Measurements from ENCODE around the gene BEST4. TPM values are rescaled to one million over a fixed set of nuclear protein-coding genes. Genes with fewer than 3 reads are reported as not detected.

BEST4 gene
- total and polyA plus RNA-seq, 10 donors, result 0.16 to 0.89 (median 0.40) TPM; not detected in 3

DNA sequence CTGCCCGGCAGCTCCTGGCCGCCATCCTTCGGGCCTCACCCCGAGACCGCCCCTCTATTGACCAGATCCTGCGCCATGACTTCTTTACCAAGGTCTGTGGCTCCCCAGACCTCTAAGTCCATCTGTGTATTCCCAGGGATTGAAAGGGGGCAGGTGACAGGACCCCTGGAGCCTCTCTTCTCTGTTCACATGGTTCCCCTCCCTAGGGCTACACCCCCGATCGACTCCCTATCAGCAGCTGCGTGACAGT is 15.0 kb upstream of the BEST4 start:
- peaks cover 0 to 51% (median 39%) of the 10 kb centered on the region in 6 donors for H3K36me3 ChIP-seq
- no peak for DNase-seq
- TF ChIP-seq POLR2A (IDR thresholded peaks at IDR 0.05), result no peak
- no peak for TF ChIP-seq POLR2AphosphoS5 (IDR thresholded peaks at IDR 0.05)
- TF ChIP-seq, protein P1, sequence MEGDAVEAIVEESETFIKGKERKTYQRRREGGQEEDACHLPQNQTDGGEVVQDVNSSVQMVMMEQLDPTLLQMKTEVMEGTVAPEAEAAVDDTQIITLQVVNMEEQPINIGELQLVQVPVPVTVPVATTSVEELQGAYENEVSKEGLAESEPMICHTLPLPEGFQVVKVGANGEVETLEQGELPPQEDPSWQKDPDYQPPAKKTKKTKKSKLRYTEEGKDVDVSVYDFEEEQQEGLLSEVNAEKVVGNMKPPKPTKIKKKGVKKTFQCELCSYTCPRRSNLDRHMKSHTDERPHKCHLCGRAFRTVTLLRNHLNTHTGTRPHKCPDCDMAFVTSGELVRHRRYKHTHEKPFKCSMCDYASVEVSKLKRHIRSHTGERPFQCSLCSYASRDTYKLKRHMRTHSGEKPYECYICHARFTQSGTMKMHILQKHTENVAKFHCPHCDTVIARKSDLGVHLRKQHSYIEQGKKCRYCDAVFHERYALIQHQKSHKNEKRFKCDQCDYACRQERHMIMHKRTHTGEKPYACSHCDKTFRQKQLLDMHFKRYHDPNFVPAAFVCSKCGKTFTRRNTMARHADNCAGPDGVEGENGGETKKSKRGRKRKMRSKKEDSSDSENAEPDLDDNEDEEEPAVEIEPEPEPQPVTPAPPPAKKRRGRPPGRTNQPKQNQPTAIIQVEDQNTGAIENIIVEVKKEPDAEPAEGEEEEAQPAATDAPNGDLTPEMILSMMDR (IDR thresholded peaks at IDR 0.05 in 8 of 11, conservative IDR thresholded peaks at IDR 0.05 in 3 of 11), result no peak
- H3K9me3 ChIP-seq, result no peaks in the 10 kb centered on the region
- H3K4me1 ChIP-seq, result peaks cover 29 to 87% (median 64%) of the 10 kb centered on the region in 6 donors
- intact Hi-C loops (cut with DNase I; ENCODE audit: low total_unique reads), result no loop called here
- no peaks in the 10 kb centered on the region for H3K27me3 ChIP-seq (replicated peaks in 1 of 7)
- H3K4me3 ChIP-seq, result peak overlapping the region in 1 of 8 donors; percentile 87
- H3K27ac ChIP-seq, result peak overlapping the region in 5 of 8 donors; percentile 47 to 98 (median 95)
- WGBS, 5 donors, result 91 to 96% (median 95%) methylated on average over 9 of the region's 9 CpGs

- TF ChIP-seq POLR2A (IDR thresholded peaks at IDR 0.05) (no peak), POLR2AphosphoS5 (IDR thresholded peaks at IDR 0.05) (peak in 1 of 3 donors; percentile 10)
- TF ChIP-seq, protein P1 (IDR thresholded peaks at IDR 0.05 in 8 of 11, conservative IDR thresholded peaks at IDR 0.05 in 3 of 11), result no peak
- intact Hi-C loops (cut with DNase I; ENCODE audit: low total_unique reads), result no loop called here
- H3K9me3 ChIP-seq, result no peaks in the 10 kb centered on the region
- 82 to 94% (median 83%) methylated on average over 8 to 13 of the region's 13 CpGs for WGBS, 5 donors
- no peaks in the 10 kb centered on the region for H3K27me3 ChIP-seq (replicated peaks in 1 of 7)
- peaks cover 0 to 51% (median 39%) of the 10 kb centered on the region in 6 donors for H3K36me3 ChIP-seq
- H3K4me3 ChIP-seq, result peak overlapping the region in 4 of 8 donors; percentile 68 to 87 (median 84)
- peak; percentile 79 for DNase-seq
- peak overlapping the region in 6 of 8 donors; percentile 47 to 98 (median 94) for H3K27ac ChIP-seq
- peaks cover 23 to 82% (median 59%) of the 10 kb centered on the region in 6 donors for H3K4me1 ChIP-seq
These were observed 14.5 kb upstream of the BEST4 start for GRCh38 chr1:44802306-44803061.

DNA sequence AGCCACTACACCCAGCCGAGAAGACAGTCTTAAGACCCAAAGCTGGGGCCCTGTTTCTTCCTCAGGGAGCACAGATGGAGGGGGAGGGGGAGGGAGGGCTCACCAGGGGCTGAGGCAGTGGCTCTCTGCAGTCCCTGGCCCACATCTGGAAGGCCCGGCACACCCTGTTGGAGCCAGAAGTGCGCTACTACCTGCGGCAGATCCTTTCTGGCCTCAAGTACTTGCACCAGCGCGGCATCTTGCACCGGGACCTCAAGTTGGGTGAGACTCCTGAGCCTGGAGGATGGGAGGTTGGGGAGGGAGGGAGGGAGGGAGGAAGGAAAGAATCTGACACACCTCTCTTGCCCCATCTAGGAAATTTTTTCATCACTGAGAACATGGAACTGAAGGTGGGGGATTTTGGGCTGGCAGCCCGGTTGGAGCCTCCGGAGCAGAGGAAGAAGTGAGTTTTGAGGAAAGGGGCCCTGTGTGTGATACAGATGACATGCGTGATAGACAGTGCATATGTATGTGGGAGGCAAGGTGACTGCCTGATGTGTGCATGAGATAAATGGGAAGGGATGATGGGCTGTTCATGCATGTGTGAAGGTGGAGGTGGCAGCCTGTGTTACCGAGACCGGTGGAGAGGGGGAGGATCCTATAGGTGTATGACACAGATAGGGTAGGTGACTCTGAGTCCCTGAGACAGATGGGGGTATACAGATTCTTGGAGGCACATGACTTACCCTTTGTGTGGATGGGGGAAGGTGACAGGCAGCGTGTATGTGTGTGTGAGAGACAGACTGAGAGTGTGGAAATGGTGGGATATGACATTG is 13.7 kb upstream of the BEST4 start:
- peak overlapping the region in 6 of 8 donors; percentile 26 to 98 (median 94) for H3K27ac ChIP-seq
- H3K4me1 ChIP-seq, result peaks cover 16 to 74% (median 51%) of the 10 kb centered on the region in 6 donors
- no peaks in the 10 kb centered on the region for H3K27me3 ChIP-seq (replicated peaks in 1 of 7)
- DNase-seq, result peak; percentile 84
- intact Hi-C loops (cut with DNase I; ENCODE audit: low total_unique reads), result no loop called here
- TF ChIP-seq POLR2AphosphoS5 (IDR thresholded peaks at IDR 0.05), result peak in 1 of 3 donors; percentile 6
- TF ChIP-seq, protein P1 (IDR thresholded peaks at IDR 0.05 in 8 of 11, conservative IDR thresholded peaks at IDR 0.05 in 3 of 11), result no peak
- H3K36me3 ChIP-seq, result peaks cover 0 to 47% (median 38%) of the 10 kb centered on the region in 6 donors
- WGBS, 5 donors, result 50 to 67% (median 62%) methylated on average over 13 of the region's 13 CpGs
- peak overlapping the region; percentile 16 to 87 (median 78) for H3K4me3 ChIP-seq
- no peaks in the 10 kb centered on the region for H3K9me3 ChIP-seq

Data from spleen (tissue), 11 donors.